ENCODE measurements around the gene LPGAT1.

Gene LPGAT1

GRCh38 chr1:211762206-211762605 is 68.4 kb downstream of the LPGAT1 start:
- DNase-seq (ENCODE audit: low read depth), result no peak

DNA sequence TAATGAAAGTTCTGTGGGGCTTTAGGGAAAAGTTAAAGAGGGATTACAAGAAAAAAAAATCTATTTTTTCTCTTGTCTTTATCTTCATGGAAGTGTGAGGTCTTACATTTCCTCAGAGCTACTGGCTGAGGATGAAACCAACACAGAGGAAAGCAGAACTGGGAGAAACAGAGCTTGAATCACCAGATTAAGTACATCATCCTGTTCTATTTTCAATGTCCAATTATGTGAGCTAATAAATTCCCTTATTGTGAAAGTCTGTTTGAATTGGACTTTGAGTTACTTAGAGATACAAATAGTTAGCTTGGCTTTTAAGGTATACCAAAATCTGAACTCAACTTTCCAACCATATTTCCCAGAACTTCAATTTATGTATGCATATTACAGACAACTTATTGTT is 69.2 kb downstream of the LPGAT1 start:
- DNase-seq (ENCODE audit: low read depth), result no peak

- no peak for DNase-seq (ENCODE audit: low read depth)
These were observed 74.0 kb downstream of the LPGAT1 start for GRCh38 chr1:211756471-211757020.

DNA sequence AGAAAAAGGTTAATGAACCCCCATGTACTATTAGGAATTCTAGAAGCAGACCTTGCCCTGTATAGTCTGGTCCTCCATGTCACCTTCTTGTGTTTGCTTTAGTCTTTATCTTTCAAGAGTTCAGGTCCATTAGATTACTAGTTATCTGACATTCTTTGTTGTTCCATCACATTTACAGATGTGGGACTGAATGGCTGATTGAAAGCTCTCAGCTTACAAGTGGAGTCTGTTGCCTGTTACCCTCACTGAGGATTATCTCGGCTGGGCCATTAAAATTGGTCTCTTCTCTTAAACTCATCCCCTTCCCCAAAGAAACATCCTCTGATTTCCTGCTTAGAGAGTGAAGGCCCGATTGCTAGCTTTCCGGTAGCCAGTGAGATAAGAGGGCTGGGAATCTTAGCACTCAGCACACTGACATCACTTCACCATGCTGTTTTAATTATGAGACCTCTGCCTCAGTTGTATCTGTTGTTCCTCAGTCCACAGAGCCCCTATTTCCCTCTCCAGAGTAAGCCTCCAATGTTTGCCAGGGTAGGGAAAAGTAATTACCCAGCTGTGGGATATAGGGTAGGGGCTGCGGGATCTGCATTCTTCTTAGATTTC is 76.8 kb downstream of the LPGAT1 start:
- DNase-seq (ENCODE audit: low read depth), result no peak

- no peak for DNase-seq (ENCODE audit: low read depth)
These were observed 77.5 kb downstream of the LPGAT1 start for GRCh38 chr1:211752951-211753486.

DNA sequence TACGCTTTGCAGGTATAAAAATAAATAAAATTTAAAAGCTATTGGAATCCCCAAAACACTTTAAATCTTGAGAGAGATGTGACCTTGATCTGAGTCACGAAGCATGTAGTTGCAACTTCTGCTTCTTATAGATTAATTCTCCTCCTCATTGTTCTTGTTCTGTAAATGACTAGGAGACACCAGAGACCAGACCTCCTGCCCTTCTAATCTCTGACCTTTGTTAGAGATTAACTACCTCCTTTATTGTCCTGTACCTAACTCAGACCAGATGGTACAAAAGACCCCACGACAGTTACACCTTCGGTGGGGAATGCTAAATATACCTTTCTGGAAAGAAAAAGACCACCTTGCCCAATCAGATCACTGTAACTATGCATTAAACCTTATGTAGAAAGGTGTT is 78.2 kb downstream of the LPGAT1 start:
- DNase-seq (ENCODE audit: low read depth), result no peak

DNA sequence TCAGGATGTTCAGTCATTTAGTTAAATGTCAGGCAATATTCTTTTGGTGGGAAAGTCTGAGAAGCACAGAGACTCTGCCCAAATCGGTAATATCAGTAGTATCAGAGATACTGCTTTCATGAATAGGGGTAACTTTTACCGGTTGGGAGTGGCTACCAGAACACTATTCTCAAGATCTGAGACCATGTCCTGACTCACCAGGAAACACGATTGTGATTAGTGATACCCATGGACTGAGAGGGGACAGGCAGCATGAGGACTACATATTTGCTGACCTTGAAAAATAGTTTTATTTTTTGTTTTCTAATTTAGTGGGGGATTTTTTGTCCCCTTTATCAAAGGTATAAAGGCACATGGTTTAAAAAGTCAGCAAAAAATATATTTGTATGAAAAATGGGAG is 79.1 kb downstream of the LPGAT1 start:
- no peak for DNase-seq (ENCODE audit: low read depth)

GRCh38 chr1:211750599-211750998 is 80.0 kb downstream of the LPGAT1 start:
- no peak for DNase-seq (ENCODE audit: low read depth)

GRCh38 chr1:211749251-211749650 is 81.3 kb downstream of the LPGAT1 start:
- DNase-seq (ENCODE audit: low read depth), result no peak

GRCh38 chr1:211748810-211749209 is 81.8 kb downstream of the LPGAT1 start:
- DNase-seq (ENCODE audit: low read depth), result no peak

DNA sequence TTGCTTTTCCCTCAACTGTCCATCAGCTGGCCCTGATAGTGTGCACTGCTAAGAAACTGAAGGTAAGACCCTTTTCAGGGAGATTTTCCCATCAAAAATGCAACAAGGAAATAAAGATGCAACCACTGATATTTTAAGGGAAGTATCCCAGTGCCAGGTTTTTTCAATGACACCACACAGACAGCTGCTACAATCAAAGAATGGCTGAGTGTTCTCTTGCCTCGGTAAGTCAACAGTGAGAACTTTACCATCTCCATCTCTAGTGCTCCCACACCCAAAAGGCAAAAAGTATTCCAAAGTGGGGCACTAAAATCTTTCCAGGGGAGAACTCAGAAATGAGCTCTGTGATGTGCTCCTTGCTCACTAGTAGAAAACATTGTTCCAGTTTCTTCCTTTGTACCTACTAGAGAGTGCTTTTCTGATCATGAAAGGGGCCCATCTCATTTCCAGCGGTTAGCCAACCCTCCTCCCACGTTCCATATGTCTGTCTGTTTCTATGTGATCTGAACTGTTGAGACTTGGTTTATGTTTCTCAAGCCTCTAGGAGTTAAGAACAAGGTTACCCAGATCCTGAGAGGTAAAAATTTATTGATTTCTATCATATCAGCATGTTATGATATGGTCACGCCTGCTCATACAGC is 87.6 kb downstream of the LPGAT1 start:
- no peak for DNase-seq (ENCODE audit: low read depth)

- no peak for DNase-seq (ENCODE audit: low read depth)
These were observed 88.3 kb downstream of the LPGAT1 start for GRCh38 chr1:211742272-211742671.

DNA sequence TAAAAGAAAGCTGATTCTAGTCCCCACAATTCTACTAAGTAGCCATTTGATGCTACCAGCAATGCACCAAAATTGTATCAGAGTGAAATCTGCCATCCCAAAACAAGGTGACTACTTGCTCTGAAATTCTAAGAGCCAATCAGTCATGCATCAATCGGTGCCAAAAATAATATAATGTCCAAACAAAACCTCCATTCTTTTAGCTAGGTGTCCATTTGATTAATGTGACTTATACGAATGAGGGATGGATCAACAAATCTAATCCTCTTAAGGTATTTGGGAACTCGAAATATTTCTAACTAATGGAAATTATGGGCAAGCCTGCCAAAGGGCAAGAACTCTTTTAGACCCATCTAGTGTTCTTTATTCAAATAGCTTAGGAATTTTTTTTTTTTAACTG is 88.8 kb downstream of the LPGAT1 start:
- DNase-seq (ENCODE audit: low read depth), result no peak

GRCh38 chr1:211741116-211741515 is 89.4 kb downstream of the LPGAT1 start:
- DNase-seq (ENCODE audit: low read depth), result no peak

DNA sequence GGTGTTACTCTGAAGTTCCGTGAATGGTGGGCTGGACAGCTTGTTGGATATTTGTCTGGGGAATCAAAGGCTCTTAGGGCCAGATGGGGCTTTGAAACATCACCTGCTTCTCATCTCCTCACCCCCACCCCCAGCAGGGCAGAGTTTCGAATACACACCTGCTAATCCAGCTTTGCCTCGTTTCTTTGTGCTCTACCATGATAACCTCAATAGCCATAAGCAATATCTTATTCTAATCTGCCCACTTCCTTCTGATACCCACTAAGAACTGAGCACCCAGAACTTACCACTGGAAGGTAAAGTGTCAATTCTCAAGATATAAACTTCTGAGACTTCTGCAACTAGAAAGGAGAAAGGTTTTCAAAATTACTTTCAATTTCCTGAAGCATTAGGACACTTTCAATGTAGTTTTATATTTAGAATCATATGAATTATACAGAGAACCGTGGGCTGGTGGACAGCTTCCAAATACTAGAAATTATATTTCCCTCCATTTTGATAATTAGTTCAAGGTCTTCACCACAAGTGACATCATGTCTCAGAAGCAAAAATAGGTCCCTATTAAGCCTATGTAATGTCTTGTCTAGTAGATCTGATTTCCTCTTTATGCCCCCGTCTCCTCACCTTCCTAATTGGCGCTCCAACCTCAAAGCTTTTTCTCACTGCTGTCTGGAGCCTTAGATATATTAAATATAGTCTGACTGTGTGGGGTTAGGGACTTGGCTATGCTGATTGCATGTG is 90.7 kb downstream of the LPGAT1 start:
- no peak for DNase-seq (ENCODE audit: low read depth)

DNA sequence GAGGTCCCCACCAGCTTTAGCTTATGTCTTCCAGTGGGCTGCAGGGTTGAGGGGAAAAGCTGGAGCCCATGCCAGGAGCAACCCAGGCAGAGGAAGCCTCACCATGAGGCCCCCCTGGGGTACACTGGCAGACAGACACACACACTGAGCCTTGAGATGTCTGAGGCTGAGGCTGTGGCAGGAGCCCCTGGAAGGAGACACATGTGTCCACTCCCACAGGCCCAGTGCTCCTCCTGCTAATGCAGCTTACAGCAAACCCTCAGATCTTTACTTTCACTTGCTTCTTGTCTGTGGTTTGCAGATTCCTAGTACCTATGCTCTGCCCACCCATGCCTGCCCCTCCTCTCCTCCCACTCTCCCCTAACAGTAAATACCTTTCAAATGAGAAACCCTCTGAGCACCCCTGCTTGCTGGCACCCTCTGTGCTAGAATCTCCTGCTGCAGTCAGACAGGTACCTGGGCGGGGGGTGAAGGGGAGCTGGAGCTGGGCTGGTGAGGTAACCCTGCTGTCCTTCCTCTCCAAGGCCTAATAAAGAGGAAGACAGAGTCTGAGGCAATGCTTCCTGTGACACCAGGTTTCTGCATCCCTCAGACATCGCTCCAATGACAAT is 91.8 kb downstream of the LPGAT1 start:
- no peak for DNase-seq (ENCODE audit: low read depth)

GRCh38 chr1:211738096-211738690 is 92.4 kb downstream of the LPGAT1 start:
- no peak for DNase-seq (ENCODE audit: low read depth)

DNA sequence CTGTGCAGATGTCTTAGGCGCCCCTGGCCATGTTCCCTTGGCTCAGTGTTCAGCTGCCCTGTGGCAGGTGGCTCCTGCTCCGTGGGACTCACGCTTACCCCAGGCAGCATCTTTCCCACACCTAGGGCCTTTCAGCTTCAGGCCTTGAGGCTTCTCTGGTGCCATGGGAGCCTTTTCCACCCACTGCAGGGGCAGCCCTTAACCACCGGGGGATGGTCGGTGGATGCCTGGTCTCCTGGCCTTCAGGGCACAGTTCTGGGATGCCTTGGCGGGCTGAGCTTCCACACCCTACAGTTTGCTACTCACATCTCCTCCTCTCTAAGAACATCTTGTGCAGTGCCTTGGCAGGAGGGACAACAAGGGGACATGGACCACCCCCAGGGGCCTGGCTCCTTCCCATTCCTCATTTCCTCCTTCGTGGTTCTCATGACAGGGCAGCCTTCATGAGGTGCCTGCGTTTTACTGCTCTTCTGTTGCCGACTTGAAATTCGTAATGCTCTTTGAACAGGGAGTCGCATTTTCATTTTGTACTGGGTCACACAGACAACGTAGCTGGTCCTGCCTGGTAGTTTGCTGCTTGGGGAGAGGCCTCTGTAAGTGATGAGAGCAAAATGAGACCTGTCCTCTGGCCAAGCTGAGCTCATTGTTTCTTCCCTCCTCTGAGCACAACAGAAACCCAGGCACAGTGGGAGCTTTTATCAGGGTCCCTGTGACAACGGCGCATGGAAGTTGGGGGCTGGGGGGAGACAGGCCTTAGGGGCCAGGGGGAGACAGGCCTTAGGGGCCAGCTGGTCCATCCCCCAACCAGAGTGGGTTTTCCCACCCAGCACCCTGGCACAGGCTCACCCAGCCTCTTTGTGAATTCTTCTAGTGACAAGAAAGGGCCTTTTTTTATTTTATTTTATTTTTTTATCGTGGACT is 93.2 kb downstream of the LPGAT1 start:
- no peak for DNase-seq (ENCODE audit: low read depth)

DNA sequence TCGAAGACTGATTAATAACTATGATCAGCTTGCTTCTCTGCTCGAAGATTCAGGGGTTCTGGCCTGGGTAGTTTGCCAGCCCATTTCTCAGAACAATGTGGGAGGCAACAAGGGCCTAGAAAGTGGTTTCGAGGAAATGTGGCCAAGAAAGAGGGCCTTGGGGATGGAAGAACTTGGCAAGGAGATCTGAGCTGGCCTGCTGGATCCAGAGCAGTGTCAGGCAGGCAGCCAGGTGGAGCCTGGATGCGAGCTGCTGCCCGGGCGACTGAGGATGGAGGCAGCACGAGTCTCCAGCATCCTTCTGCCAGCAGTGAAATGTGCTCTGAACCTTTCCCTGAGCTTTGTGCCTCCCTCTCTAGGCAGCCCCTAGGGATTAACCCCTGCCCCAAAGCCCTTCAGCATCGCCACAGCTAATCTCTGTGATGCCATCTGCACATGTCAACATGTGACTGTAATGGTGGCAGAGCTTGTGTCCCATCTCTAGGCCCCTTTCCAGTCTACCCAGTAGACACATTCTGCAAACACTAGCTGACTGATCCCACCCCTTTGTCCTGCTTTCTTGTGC is 94.1 kb downstream of the LPGAT1 start:
- DNase-seq (ENCODE audit: low read depth), result no peak

All from T follicular helper cell (primary cell).